CD14-positive monocyte (primary cell): ENCODE measurements around the gene ARHGDIB. TPM values are rescaled to one million over a fixed set of nuclear protein-coding genes. Genes with fewer than 3 reads are reported as not detected.

Experiments used
- DNase-seq, 3 donors: peaks; one replicate each; pipeline ENCODE4 v3.0.0-alpha.2; 2011 to 2022
- H2AFZ ChIP-seq: 2 replicates; pipeline ENCODE4 v1.6.0; 2012; ENCODE audit warnings: mild to moderate bottlenecking, low read depth, low read length, inconsistent platforms; ENCODE audit not compliant: insufficient read depth, poor library complexity, severe bottlenecking
- H3K27ac ChIP-seq, 2 donors: 1 replicate in 1 of 2; 2 replicates in 1 of 2; pipeline ENCODE4 v1.5.1; 2012 to 2013; ENCODE audit warnings: low read length in 2 of 2, control low read depth in 1 of 2, inconsistent platforms in 1 of 2, low read depth in 1 of 2, mild to moderate bottlenecking in 1 of 2
- H3K27me3 ChIP-seq, 2 donors: one replicate each; pipeline versions ENCODE4 v1.6.0 to v1.6.1; 2011 to 2013; ENCODE audit warnings: low read length in 2 of 2; ENCODE audit not compliant: control insufficient read depth in 2 of 2, insufficient read depth in 2 of 2
- H3K36me3 ChIP-seq, 2 donors: replicated peaks in 1 of 2; 1 replicate in 1 of 2; 2 replicates in 1 of 2; pipeline versions ENCODE4 v1.5.1 to v1.6.1; 2012 to 2013; ENCODE audit warnings: low read length in 2 of 2, control low read depth in 1 of 2, inconsistent platforms in 1 of 2, mild to moderate bottlenecking in 1 of 2; ENCODE audit not compliant: insufficient read depth in 2 of 2, control insufficient read depth in 1 of 2
- H3K4me1 ChIP-seq, 2 donors: 1 replicate in 1 of 2; 2 replicates in 1 of 2; pipeline versions ENCODE4 v1.5.1 to v1.6.1; 2012 to 2013; ENCODE audit warnings: low read length in 2 of 2, control low read depth in 1 of 2, inconsistent platforms in 1 of 2, mild to moderate bottlenecking in 1 of 2, moderate library complexity in 1 of 2; ENCODE audit not compliant: insufficient read depth in 2 of 2, control insufficient read depth in 1 of 2
- H3K4me2 ChIP-seq: replicated peaks from 2 replicates; pipeline ENCODE3; 2012; ENCODE audit warnings: low read length, moderate library complexity, mild to moderate bottlenecking; ENCODE audit not compliant: poor library complexity, severe bottlenecking; ENCODE audit errors: extremely low read depth
- H3K4me3 ChIP-seq, 3 experiments: fragments of 200-600 bp in 1 of 3; sonication (generic) in 1 of 3; replicated peaks in 1 of 3; 1 replicate in 2 of 3; 2 replicates in 1 of 3; pipeline ENCODE4 v1.5.1; 2011 to 2013; ENCODE audit warnings: low read length in 3 of 3, mild to moderate bottlenecking in 3 of 3, control low read depth in 2 of 3, low read depth in 2 of 3, inconsistent platforms in 1 of 3, moderate library complexity in 1 of 3
- H3K79me2 ChIP-seq: 2 replicates; pipeline ENCODE4 v1.6.0; 2012; ENCODE audit warnings: mild to moderate bottlenecking, control low read depth, inconsistent platforms, low read length, moderate library complexity; ENCODE audit not compliant: insufficient read depth
- H3K9ac ChIP-seq: 2 replicates; pipeline ENCODE4 v1.6.0; 2017; ENCODE audit warnings: low read length, mild to moderate bottlenecking; ENCODE audit not compliant: insufficient read depth, poor library complexity, severe bottlenecking
- H3K9me3 ChIP-seq, 2 donors: replicated peaks in 1 of 2; 1 replicate in 1 of 2; 2 replicates in 1 of 2; pipeline versions ENCODE4 v1.5.1 to v1.6.1; 2012 to 2013; ENCODE audit warnings: low read length in 2 of 2, control low read depth in 1 of 2; ENCODE audit not compliant: control insufficient read depth in 1 of 2, insufficient read depth in 1 of 2
- H4K20me1 ChIP-seq: 2 replicates; pipeline ENCODE4 v1.6.0; 2012; ENCODE audit warnings: mild to moderate bottlenecking, low read length, control low read depth, moderate library complexity; ENCODE audit not compliant: insufficient read depth
- H3K27ac Mint-ChIP-seq, 7 donors: one replicate each; pipeline ENCODE4 v1.8.0; 2020; ENCODE audit warnings: mild to moderate bottlenecking in 7 of 7, mixed read lengths in 7 of 7, moderate library complexity in 6 of 7, inconsistent platforms in 2 of 7
- H3K27me3 Mint-ChIP-seq, 3 donors: one replicate each; pipeline ENCODE4 v1.8.0; 2021 to 2022; ENCODE audit warnings: low read depth in 3 of 3, mild to moderate bottlenecking in 3 of 3, mixed read lengths in 3 of 3, moderate library complexity in 3 of 3, inconsistent platforms in 1 of 3
- H3K36me3 Mint-ChIP-seq, 2 donors: one replicate each; pipeline ENCODE4 v1.8.0; 2020; ENCODE audit warnings: mixed read lengths in 2 of 2, inconsistent platforms in 1 of 2, mild to moderate bottlenecking in 1 of 2
- H3K4me1 Mint-ChIP-seq: one replicate; pipeline ENCODE4 v1.8.0; 2020; ENCODE audit warnings: mild to moderate bottlenecking, mixed read lengths
- H3K4me3 Mint-ChIP-seq, 2 donors: one replicate each; pipeline ENCODE4 v1.8.0; 2020; ENCODE audit warnings: mild to moderate bottlenecking in 2 of 2, mixed read lengths in 2 of 2, moderate library complexity in 1 of 2
- H3K9me3 Mint-ChIP-seq, 7 donors: one replicate each; pipeline ENCODE4 v1.8.0; 2020 to 2022; ENCODE audit warnings: mixed read lengths in 7 of 7, mild to moderate bottlenecking in 6 of 7, moderate library complexity in 6 of 7, inconsistent platforms in 2 of 7
- WGBS: methylation state at CpG from one replicate; pipeline ENCODE4 v1.1.5; 2013; ENCODE audit warnings: missing lambda C conversion rate; ENCODE audit not compliant: insufficient coverage; 5-methylcytosine and 5-hydroxymethylcytosine counted together
- intact Hi-C, 2 donors: fragments of 100-400 bp; cut with micrococcal nuclease; formaldehyde crosslinking; loops; one replicate each; pipeline versions ENCODE4 v1.15.0 to v1.15.1; 2023
- polyA plus RNA-seq, 3 donors: library from polyadenylated mRNA; depleted of rRNA in 1 of 3; unstranded in 2 of 3; stranded (reverse) in 1 of 3; fragments of 300-500 nt in 2 of 3; fragments of >200 nt in 1 of 3; fragmentation: Illumina TruSeq in 2 of 3; gene quantifications; 1 replicate in 2 of 3; 2 replicates in 1 of 3; pipeline ENCODE4 v1.2.3, GENCODE V29; 2012 to 2021
- TF ChIP-seq, protein P1 (sequence below): fragments of 200-600 bp; IDR thresholded peaks from one replicate; pipeline ENCODE4 v1.8.0; 2022; ENCODE audit warnings: antibody characterized with exemption, mild to moderate bottlenecking

The ARHGDIB gene
- polyA plus RNA-seq, 3 donors = 1,199 to 2,228 (median 1,854) TPM

DNA sequence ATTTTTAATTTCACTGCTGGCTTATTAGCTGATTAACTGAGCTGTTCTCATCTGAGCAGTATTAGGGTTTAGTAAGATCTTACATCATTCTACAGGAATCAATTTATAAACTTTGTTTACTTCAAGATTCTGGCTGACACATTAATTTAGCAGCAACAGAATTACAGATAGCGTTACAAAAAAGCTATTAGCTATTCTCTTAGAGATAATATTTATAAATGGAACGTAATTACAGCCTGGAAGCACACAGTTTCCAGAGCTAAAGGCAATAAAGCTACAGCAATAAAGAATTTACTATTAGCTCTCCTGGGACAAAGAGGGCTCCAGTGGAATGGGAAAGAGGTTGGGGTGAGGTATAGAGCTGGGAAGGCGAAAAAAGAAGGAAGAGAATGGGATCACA lies 46.1 kb upstream of the ARHGDIB start:
- no peaks in the 10 kb centered on the region for H3K36me3 ChIP-seq
- H3K4me2 ChIP-seq = no peak overlapping the region
- H3K27me3 ChIP-seq = peaks cover 8 to 11% of the 10 kb centered on the region in 2 donors
- H3K36me3 Mint-ChIP-seq = no peaks in the 10 kb centered on the region
- no peak for DNase-seq
- H3K9me3 ChIP-seq = no peaks in the 10 kb centered on the region
- no peaks in the 10 kb centered on the region for H3K79me2 ChIP-seq
- peaks cover 1 to 7% (median 3%) of the 10 kb centered on the region in 3 donors for H3K27me3 Mint-ChIP-seq
- peaks cover 0 to 2% (median 0%) of the 10 kb centered on the region in 7 donors for H3K9me3 Mint-ChIP-seq
- H3K9ac ChIP-seq = no peak overlapping the region
- WGBS = 50% methylated on average over 1 of the region's 3 CpGs
- no peaks in the 10 kb centered on the region for H3K4me1 Mint-ChIP-seq
- no peak overlapping the region for H3K27ac ChIP-seq
- H3K4me1 ChIP-seq = no peaks in the 10 kb centered on the region
- TF ChIP-seq, protein P1, sequence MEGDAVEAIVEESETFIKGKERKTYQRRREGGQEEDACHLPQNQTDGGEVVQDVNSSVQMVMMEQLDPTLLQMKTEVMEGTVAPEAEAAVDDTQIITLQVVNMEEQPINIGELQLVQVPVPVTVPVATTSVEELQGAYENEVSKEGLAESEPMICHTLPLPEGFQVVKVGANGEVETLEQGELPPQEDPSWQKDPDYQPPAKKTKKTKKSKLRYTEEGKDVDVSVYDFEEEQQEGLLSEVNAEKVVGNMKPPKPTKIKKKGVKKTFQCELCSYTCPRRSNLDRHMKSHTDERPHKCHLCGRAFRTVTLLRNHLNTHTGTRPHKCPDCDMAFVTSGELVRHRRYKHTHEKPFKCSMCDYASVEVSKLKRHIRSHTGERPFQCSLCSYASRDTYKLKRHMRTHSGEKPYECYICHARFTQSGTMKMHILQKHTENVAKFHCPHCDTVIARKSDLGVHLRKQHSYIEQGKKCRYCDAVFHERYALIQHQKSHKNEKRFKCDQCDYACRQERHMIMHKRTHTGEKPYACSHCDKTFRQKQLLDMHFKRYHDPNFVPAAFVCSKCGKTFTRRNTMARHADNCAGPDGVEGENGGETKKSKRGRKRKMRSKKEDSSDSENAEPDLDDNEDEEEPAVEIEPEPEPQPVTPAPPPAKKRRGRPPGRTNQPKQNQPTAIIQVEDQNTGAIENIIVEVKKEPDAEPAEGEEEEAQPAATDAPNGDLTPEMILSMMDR = no peak
- H3K4me3 ChIP-seq = no peak overlapping the region
- H3K27ac Mint-ChIP-seq = no peak overlapping the region
- no peak overlapping the region for H2AFZ ChIP-seq
- intact Hi-C loops = no loop called here
- no peak overlapping the region for H3K4me3 Mint-ChIP-seq
- H4K20me1 ChIP-seq = no peaks in the 10 kb centered on the region

DNA sequence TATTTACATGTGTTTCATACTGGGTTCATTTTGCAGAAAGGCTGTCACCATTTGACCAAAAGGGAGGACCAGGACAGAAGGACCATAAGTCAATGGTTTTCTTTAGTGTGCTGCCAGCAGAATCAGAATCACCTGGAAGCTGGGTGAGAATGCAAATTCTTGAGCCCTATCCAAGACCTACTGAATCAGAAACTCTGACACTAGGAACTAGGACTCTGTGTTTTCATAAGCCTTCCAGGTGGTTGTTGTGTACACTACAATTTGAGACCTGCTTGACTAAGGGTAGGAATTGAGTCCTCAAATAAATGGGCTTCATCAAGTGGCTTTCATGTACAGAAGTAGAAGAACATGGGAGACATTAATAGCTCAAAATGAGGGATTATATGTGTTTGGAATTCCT lies 43.7 kb upstream of the ARHGDIB start:
- Histone ChIP-seq H2AFZ (no peak overlapping the region), H3K4me2 (no peak overlapping the region), H3K79me2 (no peaks in the 10 kb centered on the region), H4K20me1 (no peaks in the 10 kb centered on the region), H3K9ac (no peak overlapping the region), H3K27ac (no peak overlapping the region), H3K4me3 (no peak overlapping the region), H3K27me3 (peaks cover 11 to 19% of the 10 kb centered on the region in 2 donors), H3K9me3 (no peaks in the 10 kb centered on the region), H3K4me1 (no peaks in the 10 kb centered on the region), H3K36me3 (no peaks in the 10 kb centered on the region)
- intact Hi-C loops = no loop called here
- Mint-ChIP-seq H3K9me3 (peaks cover 0 to 2% (median 0%) of the 10 kb centered on the region in 7 donors), H3K4me1 (peaks cover 2% of the 10 kb centered on the region), H3K4me3 (no peak overlapping the region), H3K27me3 (peaks cover 1 to 14% (median 7%) of the 10 kb centered on the region in 3 donors), H3K36me3 (no peaks in the 10 kb centered on the region), H3K27ac (no peak overlapping the region)
- TF ChIP-seq, protein P1 = no peak
- DNase-seq = no peak
